GM21360 (cell line): Measurements from ENCODE around the gene HOXB6.

Experiments
- ATAC-seq: cut with Tn5 transposase; IDR thresholded peaks from one replicate; pipeline ENCODE4 v1.9.1; 2021; ENCODE audit warnings: mild to moderate bottlenecking, moderate library complexity; ENCODE audit not compliant: unreplicated experiment

HOXB6 gene

GRCh38 chr17:48611213-48611612 lies 6.4 kb upstream of the HOXB6 start:
- ATAC-seq = no peak

GRCh38 chr17:48610282-48611211 lies 5.8 kb upstream of the HOXB6 start, which contains the start of gene HOXB7:
TSS of gene HOXB7 (minus strand) at chr17:48611017. CDS start at chr17:48610918, 99 bp downstream.
- no peak for ATAC-seq

- ATAC-seq = no peak
These were observed 5.0 kb upstream of the HOXB6 start for GRCh38 chr17:48609759-48610281.

- no peak for ATAC-seq
These were observed 4.2 kb upstream of the HOXB6 start for GRCh38 chr17:48609033-48609432.

GRCh38 chr17:48608494-48608834 lies 3.7 kb upstream of the HOXB6 start:
- ATAC-seq = no peak

GRCh38 chr17:48606892-48607614 lies 2.3 kb upstream of the HOXB6 start:
- no peak for ATAC-seq

DNA sequence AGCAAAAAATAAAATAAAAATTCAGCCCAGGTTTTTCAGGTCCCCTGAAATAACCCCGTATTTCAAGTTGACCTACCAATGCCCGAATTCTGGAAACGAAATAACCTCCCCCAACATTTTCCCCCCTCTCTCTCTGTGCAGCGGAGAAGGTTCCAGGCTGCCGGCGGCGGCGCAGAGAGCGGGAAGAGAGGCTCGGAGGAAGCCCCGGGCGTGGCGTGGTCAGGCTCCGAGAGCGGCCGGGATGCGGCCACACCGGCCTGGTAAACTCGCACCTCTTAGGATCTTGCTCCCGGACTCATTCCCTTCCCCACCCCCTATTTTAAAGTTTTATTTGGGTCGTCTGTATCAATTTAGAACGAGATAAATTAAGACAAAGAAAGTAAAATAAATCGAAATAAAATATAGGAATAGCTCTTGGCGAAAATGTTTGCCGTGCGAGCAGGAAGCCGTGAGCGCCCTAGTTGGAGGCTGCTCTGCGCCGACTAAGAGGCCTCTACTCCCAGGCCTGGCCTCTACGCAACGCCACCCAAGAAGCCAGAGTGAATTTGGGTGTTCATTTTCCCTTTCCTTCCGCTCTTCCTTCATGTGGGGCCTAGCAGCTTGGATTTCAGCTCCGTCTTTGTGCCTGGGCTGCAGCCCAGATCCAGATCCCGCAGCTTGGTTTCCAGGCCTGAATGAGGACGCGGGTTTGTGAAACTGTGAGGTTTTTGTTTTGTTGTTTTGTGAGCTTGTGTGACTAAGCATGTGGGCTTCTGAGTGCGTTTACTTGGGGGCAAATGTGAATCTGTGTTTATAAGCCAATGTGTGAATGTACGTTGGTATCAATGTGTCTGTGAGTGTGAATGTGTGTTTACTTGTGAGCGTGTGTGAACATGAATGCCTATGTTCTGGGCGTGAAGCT lies 1.5 kb upstream of the HOXB6 start:
- ATAC-seq = no peak

- no peak for ATAC-seq
These were observed 678 bp upstream of the HOXB6 start for GRCh38 chr17:48605409-48605919.

DNA sequence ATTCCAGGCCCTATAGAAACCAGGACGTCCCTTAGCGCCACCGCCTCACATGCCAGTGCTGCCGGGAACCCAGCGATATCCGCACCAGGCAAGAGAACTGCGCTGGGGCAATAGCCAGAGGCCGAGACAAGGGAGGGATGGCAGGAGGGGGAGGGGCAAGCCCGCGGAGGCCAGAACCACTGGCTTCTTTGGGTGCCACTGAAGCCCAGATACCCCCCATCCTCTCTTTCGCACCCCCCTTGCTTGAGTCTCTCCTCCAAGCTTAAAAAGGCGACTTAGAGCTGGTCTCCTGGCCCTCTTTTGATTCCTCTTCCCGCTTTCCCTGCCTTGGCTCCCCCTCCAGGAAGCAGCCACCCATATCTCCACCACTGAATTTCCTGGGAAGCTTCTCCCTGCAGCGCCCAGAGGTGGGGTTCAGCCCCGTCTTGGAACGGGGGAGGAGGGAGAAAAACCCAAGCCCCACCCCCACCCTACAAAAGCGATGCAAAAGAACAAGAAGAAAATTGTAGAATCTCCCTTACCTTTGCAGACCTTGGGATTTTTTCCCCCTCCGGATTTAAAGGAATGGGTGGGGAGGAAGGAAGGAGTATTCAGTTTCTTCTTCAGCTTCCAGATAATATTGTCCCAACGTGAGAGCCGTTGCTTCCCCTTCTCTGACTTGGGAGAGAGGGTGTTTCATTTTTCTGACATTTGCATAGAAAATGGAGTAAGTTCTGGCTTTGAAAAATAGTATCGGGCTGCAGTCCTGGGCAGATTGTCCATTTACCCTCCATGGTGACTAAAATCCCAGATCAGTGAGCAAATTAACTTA lies 622 bp downstream of the HOXB6 start:
- no peak for ATAC-seq

DNA sequence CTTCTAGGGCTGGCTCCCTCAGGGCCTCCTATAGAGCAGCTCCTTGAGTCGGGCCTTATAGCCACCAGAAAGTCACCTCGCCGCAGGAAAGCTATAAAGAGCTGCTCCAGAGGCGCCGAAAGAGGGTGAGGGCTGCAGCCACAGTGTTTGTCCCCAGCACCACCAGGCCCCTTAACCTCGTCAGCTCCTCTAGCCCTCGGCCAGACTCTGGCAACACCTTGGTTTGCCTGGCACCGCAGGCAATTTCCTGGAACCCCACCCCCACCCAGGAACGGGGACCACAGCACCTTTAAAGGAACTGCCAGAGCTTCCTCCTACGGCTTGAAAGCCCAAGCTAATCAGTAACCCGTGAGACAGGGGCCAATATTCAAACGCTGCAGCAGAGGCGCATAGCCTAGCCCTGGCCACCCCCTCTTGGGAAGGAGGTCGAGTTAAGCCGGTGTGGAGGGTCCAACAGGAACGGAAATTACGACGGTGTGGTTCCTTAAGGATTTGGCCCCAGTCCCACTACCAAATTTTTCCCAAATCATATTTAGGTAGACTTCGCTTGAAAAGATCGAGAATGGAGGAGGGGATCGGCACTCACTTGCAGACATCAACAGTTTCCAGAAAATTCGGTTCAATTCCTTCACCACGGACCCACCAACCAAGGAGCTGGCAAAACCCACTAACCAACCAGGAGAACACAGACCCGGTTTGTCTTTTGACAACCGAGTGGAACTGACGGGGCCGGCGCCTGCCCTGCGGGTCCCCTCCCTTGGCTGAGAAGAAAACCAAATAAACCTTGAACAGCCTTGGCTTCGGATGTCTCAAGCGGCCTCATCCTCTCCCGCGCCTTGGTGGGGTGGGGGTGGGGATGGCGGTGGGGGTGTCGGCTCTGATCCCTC lies 3.0 kb downstream of the HOXB6 start:
- no peak for ATAC-seq

- ATAC-seq = no peak
These were observed 3.6 kb downstream of the HOXB6 start for GRCh38 chr17:48601207-48601538.

DNA sequence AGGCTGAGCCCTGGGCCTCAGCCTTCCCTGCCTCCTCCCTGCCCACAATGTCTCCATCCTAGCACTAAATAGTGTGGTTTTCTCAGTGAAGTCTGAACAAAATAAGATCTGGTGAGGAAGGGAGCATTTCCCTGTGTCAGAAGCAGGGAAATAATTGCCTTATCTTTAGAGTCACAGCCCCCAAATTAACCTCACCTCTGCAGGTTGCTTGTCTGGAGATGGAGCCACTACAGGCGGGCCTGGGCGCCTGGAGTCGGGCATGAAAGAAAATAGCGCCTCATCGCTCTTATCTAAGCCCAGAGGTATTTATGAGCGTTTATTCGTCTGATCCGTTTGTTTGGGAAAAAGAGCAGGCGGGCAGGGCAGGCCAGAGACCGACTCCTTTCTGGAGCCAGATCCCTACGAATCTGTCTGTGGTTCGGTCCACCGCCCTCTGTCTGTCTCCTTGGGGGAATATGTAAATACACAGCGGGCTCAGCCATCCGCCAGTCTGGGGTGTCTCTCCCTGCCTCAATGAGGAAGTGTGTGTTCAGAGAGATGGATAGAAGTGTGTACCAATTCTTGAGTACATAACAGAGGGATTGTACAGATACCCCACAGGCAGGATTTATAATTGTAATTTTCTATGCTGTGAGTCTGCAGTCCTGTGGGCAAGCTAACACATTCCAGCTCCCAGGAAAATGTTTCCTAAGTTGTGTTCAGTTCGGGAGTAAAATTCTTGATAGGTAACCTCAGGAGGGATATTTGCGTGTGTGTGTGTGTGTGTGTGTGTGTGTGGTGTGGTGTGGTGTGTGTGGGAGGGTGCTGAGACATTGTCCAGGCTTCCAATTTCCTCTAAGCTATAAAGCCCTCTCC lies 4.3 kb downstream of the HOXB6 start:
- no peak for ATAC-seq

DNA sequence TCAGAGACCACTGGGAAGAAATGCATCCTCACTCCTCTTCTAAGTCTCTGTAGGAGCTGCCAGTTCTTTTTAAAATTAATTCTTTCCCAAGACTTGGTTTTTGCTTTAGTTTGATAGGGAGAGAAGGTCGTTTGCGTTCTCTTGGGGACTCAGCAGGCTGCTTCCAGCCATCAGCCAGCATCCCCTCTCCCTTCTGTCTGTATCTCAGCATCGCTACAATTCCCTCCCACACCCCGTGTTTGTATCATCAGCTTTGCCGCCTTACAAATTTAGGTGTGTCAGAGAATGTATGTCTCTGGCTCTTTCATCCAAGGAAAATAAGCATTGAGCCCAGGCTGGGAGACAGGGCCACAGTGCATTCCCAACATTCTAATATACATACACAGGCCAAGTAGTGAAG lies 5.4 kb downstream of the HOXB6 start:
- no peak for ATAC-seq

DNA sequence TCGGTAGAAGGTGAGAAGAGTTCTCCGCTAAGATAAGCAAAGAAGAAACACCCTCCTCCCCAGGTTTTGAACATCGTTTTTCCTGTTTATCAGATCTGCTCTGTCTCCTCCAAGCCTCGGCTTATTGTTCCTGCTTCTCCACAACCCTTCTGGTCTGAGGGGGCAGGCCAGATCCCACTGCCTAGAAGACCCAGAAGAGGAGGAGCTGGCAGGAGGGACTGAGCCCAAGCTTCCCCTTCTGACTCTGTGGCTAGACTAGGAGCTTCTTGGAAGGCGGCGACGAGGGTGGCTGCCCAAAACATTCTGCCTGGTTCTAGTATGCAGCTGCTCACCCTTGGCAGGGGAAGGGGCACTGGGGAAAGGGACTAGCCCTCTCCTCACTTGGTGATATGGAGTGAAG lies 6.0 kb downstream of the HOXB6 start:
- ATAC-seq = no peak

DNA sequence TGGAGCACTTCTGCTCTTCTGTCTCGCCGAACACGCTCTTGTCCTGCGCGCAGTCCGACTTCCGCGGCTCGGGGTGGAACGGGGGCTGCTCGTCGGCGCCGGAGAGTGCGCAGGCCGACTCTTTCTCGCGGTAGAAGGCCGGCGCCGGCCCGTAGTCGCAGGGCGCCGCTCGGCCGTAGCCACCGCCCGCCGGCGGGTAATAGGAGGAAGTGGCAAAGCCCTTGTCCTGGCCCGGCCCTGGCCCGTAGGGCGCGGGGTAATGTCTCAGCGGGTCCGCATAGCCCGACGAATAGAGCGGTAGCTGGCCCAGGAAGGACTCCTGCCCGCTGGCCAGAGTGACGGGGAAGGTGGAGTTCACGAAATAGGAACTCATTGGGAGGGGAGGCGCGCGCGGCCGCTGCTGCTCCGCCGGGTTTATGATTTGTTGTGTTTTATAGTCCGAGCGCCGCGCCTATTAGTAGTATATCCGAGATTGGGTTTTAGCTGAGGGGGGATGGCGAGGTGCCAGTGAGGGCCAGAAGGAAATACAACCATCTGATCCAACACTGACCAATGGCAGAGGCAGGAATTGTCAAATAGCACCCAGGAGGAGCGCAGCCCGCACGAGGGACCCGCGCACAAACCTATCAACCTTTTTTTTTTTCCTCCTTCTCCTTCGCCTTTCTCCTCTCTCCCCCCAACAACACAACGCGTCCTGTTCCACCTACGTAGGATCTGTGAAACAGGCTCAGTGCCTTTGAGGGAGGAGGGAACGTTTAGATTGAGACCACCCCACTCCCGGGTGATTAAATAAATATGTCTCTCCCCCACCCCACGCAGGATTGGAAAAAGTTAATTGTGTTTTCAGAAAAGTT lies 6.8 kb downstream of the HOXB6 start:
- no peak for ATAC-seq

DNA sequence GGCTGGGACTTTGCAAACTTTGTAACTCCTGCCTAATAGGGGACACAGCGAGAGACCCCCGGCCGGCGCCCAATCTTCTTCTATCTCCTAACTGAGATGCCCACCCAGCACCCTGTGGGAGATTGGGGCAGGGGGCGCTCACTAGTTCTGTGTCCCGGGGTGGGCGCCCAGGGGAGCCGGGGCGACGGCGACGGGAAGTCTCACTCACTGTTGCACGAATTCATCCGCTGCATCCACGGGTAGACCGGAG lies 7.3 kb downstream of the HOXB6 start:
- no peak for ATAC-seq

DNA sequence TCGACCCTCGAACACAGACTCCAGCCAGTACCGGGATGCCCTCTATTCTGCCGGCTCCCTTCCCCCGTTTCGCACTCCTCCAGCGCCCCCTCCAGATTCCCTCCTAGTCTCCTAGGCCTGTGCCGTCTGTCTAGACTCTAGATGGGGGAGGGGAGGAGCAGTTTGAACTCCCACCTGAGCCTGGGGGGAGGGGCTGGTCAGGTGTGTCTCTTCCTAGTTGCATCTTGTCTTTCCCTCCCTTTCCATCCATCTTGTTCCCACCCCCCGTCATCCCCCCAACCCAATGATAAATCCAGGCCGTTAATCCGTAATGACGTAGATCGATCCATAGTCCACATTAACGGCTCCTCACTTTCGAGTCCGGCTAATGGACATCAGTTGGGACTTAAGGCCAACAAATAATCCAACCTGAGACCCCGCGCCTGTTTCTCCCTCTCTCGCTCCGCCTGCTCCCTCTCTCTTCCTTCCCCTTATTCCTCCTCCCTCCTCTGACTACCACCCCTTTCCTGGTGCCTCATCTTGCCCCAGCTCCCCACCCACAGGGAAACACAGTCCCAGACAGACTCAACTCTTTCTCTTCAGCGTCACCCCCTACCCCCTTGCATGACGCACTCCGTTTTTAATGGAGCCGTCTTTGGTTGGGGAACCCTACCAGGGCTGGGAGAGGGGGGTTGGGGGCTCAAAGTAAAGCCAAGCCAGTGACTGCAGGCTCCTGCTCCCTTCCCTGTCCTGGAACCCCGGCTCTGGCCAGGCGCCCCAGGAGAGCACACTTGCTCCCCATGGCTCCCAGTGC lies 7.9 kb downstream of the HOXB6 start:
- ATAC-seq = no peak
